Measurements from ENCODE around the gene HTT. TPM values are rescaled to one million over a fixed set of nuclear protein-coding genes. Genes with fewer than 3 reads are reported as not detected.

Gene HTT
- polyA plus RNA-seq, 2 of the 4 experiments (the other 2 are of a cell fraction) = 14.5 to 16.9 TPM

GRCh38 chr4:3221184-3221494 is 146.7 kb downstream of the HTT start:
- POLR2A ChIA-PET = no interaction called here
- no peak overlapping the region for H3K27ac ChIP-seq
- no peak for ATAC-seq
- H3K4me3 ChIP-seq = no peak overlapping the region
- CTCF ChIA-PET = interaction anchor here (1.4 kb wide), 1 partner anchor 125 kb away, joined by 3 read pairs; no protein-coding TSS in a partner anchor
- FAIRE-seq = no peak
- no peaks in the 10 kb centered on the region for H3K9me3 ChIP-seq
- no peak for TF ChIP-seq CHD4 (IDR thresholded peaks at IDR 0.05; ENCODE audit: borderline replicate concordance)
- no peak for TF ChIP-seq RNF2 (IDR thresholded peaks at IDR 0.05; ENCODE audit: borderline replicate concordance, low read depth)
- TF ChIP-seq BHLHE40 (IDR thresholded peaks at IDR 0.05; ENCODE audit: low read depth, low read length) = no peak
- 91% methylated on average over 8 of the region's 8 CpGs for WGBS (ENCODE audit: missing lambda C conversion rate)
- no peaks in the 10 kb centered on the region for H3K4me1 ChIP-seq
- no peak overlapping the region for H3K4me2 ChIP-seq
- DNase-seq (ENCODE audit: low read depth in 1 of 2, low spot score in 1 of 2) = no peak

GRCh38 chr4:3221996-3222395 is 147.5 kb downstream of the HTT start:
- 98% methylated on average over 9 of the region's 12 CpGs for WGBS (ENCODE audit: missing lambda C conversion rate)
- FAIRE-seq (no peak), DNase-seq (ENCODE audit: low read depth in 1 of 2, low spot score in 1 of 2) (no peak), ATAC-seq (no peak)
- Histone ChIP-seq H3K9me3 (no peaks in the 10 kb centered on the region), H3K4me3 (no peak overlapping the region), H3K27ac (no peak overlapping the region), H3K4me1 (no peaks in the 10 kb centered on the region), H3K4me2 (no peak overlapping the region)
- ChIA-PET CTCF (interaction anchor here (1.4 kb wide), 1 partner anchor 124 kb away, joined by 3 read pairs; no protein-coding TSS in a partner anchor), POLR2A (no interaction called here)
- no peak for TF ChIP-seq KDM1A (IDR thresholded peaks at IDR 0.05; ENCODE audit: low read depth)

GRCh38 chr4:3223346-3223745 is 148.9 kb downstream of the HTT start:
- no peaks in the 10 kb centered on the region for H3K9me3 ChIP-seq
- FAIRE-seq = no peak
- TF ChIP-seq POLR2A (IDR thresholded peaks at IDR 0.05; ENCODE audit: low read length) (no peak), ZC3H11A (IDR thresholded peaks at IDR 0.05) (no peak), CHD4 (IDR thresholded peaks at IDR 0.05; ENCODE audit: borderline replicate concordance) (no peak), BCL3 (IDR thresholded peaks at IDR 0.05) (no peak), KDM5A (IDR thresholded peaks at IDR 0.05) (no peak)
- POLR2A ChIA-PET = no interaction called here
- H3K4me3 ChIP-seq = no peak overlapping the region
- H3K4me2 ChIP-seq = no peak overlapping the region
- no peak overlapping the region for H3K27ac ChIP-seq
- DNase-seq (ENCODE audit: low read depth in 1 of 2, low spot score in 1 of 2) = no peak
- H3K4me1 ChIP-seq = no peaks in the 10 kb centered on the region
- 87% methylated on average over 10 of the region's 11 CpGs for WGBS (ENCODE audit: missing lambda C conversion rate)
- ATAC-seq = no peak
- CTCF ChIA-PET = no interaction called here

GRCh38 chr4:3223956-3224748 is 149.7 kb downstream of the HTT start:
- no peak for FAIRE-seq
- H3K4me3 ChIP-seq = no peak overlapping the region

More at GRCh38 chr4:3223956-3224748, 149.7 kb downstream of the HTT start:
- Histone ChIP-seq H3K27ac (no peak overlapping the region), H3K4me1 (no peaks in the 10 kb centered on the region), H3K9me3 (no peaks in the 10 kb centered on the region), H3K4me2 (no peak overlapping the region)
- TF ChIP-seq CTCF (IDR thresholded peaks at IDR 0.05) = no peak
- TF ChIP-seq HMGXB4 (CRISPR knock-in tag; IDR thresholded peaks at IDR 0.05; ENCODE audit: borderline replicate concordance) = no peak
- TF ChIP-seq GATA3 (IDR thresholded peaks at IDR 0.05; ENCODE audit: borderline replicate concordance) = no peak
- no peak for TF ChIP-seq JUN (IDR thresholded peaks at IDR 0.05)
- no peak for TF ChIP-seq PBX3 (IDR thresholded peaks at IDR 0.05)
- no peak for TF ChIP-seq MAZ (IDR thresholded peaks at IDR 0.05; ENCODE audit: borderline replicate concordance, low read depth, low read length)
- no peak for TF ChIP-seq FOXS1 (CRISPR knock-in tag; IDR thresholded peaks at IDR 0.05)
- TF ChIP-seq HEYL (CRISPR knock-in tag; IDR thresholded peaks at IDR 0.05) = no peak
- TF ChIP-seq ESRRA (IDR thresholded peaks at IDR 0.05; ENCODE audit: borderline replicate concordance, low read length) = no peak
- TF ChIP-seq RARB (CRISPR knock-in tag; IDR thresholded peaks at IDR 0.05) = no peak
- no peak for TF ChIP-seq ZC3H11A (IDR thresholded peaks at IDR 0.05)
- TF ChIP-seq EHF (CRISPR knock-in tag; IDR thresholded peaks at IDR 0.05) = no peak
- no peak for TF ChIP-seq MAX (IDR thresholded peaks at IDR 0.05)
- TF ChIP-seq HOXB5 (CRISPR knock-in tag; IDR thresholded peaks at IDR 0.05) = no peak
- TF ChIP-seq USF2 (IDR thresholded peaks at IDR 0.05) = no peak
- no peak for TF ChIP-seq ZSCAN20 (CRISPR knock-in tag; IDR thresholded peaks at IDR 0.05)
- WGBS (ENCODE audit: missing lambda C conversion rate) = 86% methylated on average over 13 of the region's 13 CpGs
- no peak for ATAC-seq
- ChIA-PET POLR2A (no interaction called here), CTCF (interaction anchor here (1.3 kb wide), 1 partner anchor 10 kb away, joined by 4 read pairs; no protein-coding TSS in a partner anchor)
- no peak for DNase-seq (ENCODE audit: low read depth in 1 of 2, low spot score in 1 of 2)
